PFSK-1 (cell line): ENCODE results near the gene PPM1L.

Experiments
- FOXP2 ChIP-seq: optimal IDR thresholded peaks from 2 replicates; pipeline ENCODE3; 2011; ENCODE audit warnings: borderline replicate concordance, control low read depth, inconsistent platforms; ENCODE audit not compliant: insufficient read depth; ENCODE audit errors: extremely low read length, extremely low read depth
- POLR2AphosphoS5 ChIP-seq: IDR thresholded peaks from 2 replicates; pipeline ENCODE4 v1.6.1; 2012; ENCODE audit warnings: low read depth, mild to moderate bottlenecking, control low read depth, low read length, moderate library complexity
- REST ChIP-seq, 2 experiments: IDR thresholded peaks; 2 replicates each; pipeline versions ENCODE4 v1.6.1 to v1.8.0; 2011 to 2012; ENCODE audit warnings: low read depth in 2 of 2, low read length in 2 of 2, control low read depth in 1 of 2, inconsistent platforms in 1 of 2, mild to moderate bottlenecking in 1 of 2, moderate library complexity in 1 of 2; ENCODE audit not compliant: insufficient read depth in 1 of 2
- SIN3A ChIP-seq: IDR thresholded peaks from 2 replicates; pipeline ENCODE4 v1.6.1; 2012; ENCODE audit warnings: mild to moderate bottlenecking, low read length, moderate library complexity, borderline replicate concordance; ENCODE audit not compliant: insufficient read depth
- TAF1 ChIP-seq: IDR thresholded peaks from 2 replicates; pipeline ENCODE4 v1.6.1; 2012; ENCODE audit warnings: low read length, control low read depth, borderline replicate concordance; ENCODE audit not compliant: insufficient read depth

Gene PPM1L

DNA sequence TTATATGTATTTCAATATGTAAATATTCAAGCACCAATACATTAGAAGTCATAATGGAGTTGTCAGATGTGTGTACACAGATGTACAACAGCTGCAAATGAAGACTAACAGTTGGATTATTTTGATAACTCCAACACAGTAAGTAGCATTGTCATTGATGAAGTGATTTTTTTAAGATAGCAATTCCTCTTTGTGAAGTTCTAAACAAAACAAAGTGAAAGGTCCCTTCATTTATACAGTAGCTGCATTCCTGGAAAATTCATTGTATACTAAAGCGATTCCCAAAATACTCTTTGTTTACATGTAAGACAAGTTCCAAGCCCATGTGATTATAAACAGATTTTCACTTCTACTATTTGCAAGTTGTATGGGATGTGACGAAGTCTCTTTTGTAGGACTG is 234.4 kb downstream of the PPM1L start:
- TF ChIP-seq FOXP2: no peak
- TF ChIP-seq SIN3A: no peak
- TF ChIP-seq REST (IDR thresholded peaks at IDR 0.05; ENCODE audit: insufficient read depth in 1 of 2, low read depth in 2 of 2, low read length in 2 of 2): no peak
- no peak for TF ChIP-seq POLR2AphosphoS5
- no peak for TF ChIP-seq TAF1

DNA sequence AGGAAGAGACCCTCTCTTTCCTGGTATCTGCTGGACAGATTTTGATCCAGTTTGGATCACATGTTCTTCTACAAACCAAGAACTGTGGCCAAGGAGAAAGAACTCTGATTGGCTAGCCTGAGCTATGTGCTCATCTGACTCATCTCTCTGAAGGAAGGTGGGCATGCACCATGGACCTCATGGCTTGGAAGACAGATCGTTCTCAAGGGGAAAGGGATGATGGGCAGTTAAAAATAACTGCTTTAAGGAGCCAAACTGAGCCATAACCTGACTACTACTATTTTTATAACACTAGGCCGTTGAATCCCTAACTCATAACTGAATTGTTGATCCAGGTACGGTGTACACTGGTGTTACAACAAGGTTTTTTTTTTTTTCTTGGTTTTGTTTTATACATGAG is 236.7 kb downstream of the PPM1L start:
- TF ChIP-seq POLR2AphosphoS5: no peak

DNA sequence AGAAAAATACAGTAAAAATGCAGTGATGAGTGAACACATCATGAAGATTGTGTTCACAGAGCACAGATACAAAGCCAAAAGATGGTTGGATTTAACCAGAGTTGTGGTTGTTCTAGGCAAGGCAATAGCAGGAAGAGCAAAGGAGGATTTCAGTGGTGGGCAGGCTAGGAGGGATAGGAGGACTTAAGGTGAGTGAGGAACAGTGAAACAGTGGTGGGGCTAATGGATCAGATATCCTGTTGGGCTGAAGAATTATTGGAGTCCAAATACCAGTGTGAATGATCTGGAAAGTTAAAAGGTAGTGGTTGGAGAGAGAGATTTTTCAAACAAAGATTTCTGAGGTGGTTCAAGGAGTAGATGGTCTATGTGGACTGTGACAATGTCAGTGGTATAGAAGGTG is 240.8 kb downstream of the PPM1L start:
- no peak for TF ChIP-seq FOXP2
- no peak for TF ChIP-seq REST (IDR thresholded peaks at IDR 0.05; ENCODE audit: insufficient read depth in 1 of 2, low read depth in 2 of 2, low read length in 2 of 2)
- TF ChIP-seq POLR2AphosphoS5: no peak
- no peak for TF ChIP-seq TAF1
- TF ChIP-seq SIN3A: no peak

DNA sequence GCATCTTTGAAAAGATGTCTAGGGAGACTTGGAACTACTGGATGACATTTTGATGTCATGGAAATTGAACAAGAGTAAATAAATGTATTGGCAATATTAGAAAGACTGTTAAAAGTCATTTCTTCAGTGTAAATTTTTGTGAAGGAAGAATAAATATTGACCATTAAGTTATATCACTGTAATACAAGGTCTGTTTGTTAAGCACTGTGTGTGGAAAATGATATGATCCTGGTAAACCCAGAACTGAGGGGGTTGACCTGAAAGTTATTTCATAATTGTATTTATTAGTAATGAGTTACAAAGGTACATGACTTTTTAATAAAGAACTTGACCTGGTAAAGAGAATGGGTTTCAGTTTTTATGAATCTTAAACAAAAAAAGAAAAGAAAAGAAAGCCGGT is 242.6 kb downstream of the PPM1L start:
- no peak for TF ChIP-seq SIN3A
- TF ChIP-seq POLR2AphosphoS5: no peak
- TF ChIP-seq FOXP2: no peak
- no peak for TF ChIP-seq TAF1
- TF ChIP-seq REST (IDR thresholded peaks at IDR 0.05; ENCODE audit: insufficient read depth in 1 of 2, low read depth in 2 of 2, low read length in 2 of 2): no peak

GRCh38 chr3:160999274-160999673 is 243.2 kb downstream of the PPM1L start:
- TF ChIP-seq FOXP2: no peak
- TF ChIP-seq REST (IDR thresholded peaks at IDR 0.05; ENCODE audit: insufficient read depth in 1 of 2, low read depth in 2 of 2, low read length in 2 of 2): no peak
- TF ChIP-seq SIN3A: no peak
- TF ChIP-seq TAF1: no peak
- no peak for TF ChIP-seq POLR2AphosphoS5

DNA sequence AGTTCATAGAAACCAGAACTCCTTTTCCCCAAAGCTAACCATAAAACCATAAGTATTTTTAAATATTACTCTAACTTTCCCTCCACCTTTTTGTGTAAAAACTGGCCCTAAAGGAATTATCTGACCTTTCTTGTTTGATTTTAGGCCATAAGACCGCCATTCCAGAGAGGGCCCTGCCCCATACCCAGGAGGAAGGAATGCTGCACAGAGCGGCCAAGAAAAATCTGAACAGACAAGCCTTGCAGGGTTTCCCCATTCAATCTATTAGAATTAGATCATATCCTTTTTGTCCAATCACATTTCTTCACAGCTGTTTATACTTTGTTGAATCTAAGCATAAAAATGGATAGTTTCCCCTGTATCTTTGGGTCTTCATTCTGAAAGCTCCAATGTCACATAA is 252.1 kb downstream of the PPM1L start:
- no peak for TF ChIP-seq REST (IDR thresholded peaks at IDR 0.05; ENCODE audit: insufficient read depth in 1 of 2, low read depth in 2 of 2, low read length in 2 of 2)
